ENCODE data around the gene SLC39A9. TPM values are rescaled to one million over a fixed set of nuclear protein-coding genes. Genes with fewer than 3 reads are reported as not detected.

Gene SLC39A9
- total RNA-seq, 2 donors from 2014 or later: 36.3 to 38.2 TPM

DNA sequence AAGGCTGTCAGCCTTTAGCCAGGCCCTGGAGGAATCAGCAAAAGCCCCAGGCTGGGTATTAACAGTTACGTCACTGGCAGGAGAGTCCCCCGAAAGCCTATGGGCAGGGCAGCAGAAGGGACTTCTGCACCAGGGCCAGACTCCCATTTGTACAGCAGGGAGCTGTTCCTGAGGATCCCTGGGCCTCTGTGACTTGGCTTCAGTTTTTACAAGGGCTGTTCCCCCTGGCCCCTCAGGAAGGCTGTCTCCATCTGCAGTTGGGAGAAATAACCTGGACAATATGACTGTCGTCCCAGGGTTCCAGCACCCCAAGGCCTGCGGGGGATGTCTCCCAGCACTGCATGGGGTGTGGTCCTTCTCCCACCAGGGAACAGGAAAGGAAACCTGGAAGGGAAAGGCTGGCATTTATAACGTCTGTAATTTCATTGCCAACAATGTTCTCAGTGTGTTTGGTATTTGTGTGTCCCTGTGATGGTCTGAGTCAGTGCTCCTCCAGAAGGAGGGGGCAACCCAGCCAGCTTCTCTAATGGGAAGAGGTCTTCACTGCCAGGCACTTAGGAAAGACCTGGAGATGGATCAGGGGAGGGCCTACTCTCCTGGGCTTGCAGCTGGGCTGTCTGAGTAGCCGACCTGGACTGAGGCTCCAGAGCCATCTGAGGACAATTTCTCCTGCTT lies 42.7 kb upstream of the SLC39A9 start:
- ATAC-seq (peak; percentile 47), DNase-seq (peak in 1 of 4 donors; percentile 12)
- H3K27me3 ChIP-seq: no peaks in the 10 kb centered on the region
- intact Hi-C loops (cut with DNase I): no loop called here
- H3K27ac ChIP-seq: no peak overlapping the region
- TF ChIP-seq, protein P1, sequence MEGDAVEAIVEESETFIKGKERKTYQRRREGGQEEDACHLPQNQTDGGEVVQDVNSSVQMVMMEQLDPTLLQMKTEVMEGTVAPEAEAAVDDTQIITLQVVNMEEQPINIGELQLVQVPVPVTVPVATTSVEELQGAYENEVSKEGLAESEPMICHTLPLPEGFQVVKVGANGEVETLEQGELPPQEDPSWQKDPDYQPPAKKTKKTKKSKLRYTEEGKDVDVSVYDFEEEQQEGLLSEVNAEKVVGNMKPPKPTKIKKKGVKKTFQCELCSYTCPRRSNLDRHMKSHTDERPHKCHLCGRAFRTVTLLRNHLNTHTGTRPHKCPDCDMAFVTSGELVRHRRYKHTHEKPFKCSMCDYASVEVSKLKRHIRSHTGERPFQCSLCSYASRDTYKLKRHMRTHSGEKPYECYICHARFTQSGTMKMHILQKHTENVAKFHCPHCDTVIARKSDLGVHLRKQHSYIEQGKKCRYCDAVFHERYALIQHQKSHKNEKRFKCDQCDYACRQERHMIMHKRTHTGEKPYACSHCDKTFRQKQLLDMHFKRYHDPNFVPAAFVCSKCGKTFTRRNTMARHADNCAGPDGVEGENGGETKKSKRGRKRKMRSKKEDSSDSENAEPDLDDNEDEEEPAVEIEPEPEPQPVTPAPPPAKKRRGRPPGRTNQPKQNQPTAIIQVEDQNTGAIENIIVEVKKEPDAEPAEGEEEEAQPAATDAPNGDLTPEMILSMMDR (IDR thresholded peaks at IDR 0.05): no peak
- TF ChIP-seq POLR2A (IDR thresholded peaks at IDR 0.05): no peak
- H3K9me3 ChIP-seq: no peaks in the 10 kb centered on the region
- H3K36me3 ChIP-seq (replicated peaks in 1 of 2; ENCODE audit: insufficient read depth in 1 of 2, low read depth in 2 of 2): no peaks in the 10 kb centered on the region
- H3K4me3 ChIP-seq: no peak overlapping the region
- 65 to 75% methylated on average over 6 of the region's 6 CpGs for WGBS, 2 donors
- no peaks in the 10 kb centered on the region for H3K4me1 ChIP-seq

DNA sequence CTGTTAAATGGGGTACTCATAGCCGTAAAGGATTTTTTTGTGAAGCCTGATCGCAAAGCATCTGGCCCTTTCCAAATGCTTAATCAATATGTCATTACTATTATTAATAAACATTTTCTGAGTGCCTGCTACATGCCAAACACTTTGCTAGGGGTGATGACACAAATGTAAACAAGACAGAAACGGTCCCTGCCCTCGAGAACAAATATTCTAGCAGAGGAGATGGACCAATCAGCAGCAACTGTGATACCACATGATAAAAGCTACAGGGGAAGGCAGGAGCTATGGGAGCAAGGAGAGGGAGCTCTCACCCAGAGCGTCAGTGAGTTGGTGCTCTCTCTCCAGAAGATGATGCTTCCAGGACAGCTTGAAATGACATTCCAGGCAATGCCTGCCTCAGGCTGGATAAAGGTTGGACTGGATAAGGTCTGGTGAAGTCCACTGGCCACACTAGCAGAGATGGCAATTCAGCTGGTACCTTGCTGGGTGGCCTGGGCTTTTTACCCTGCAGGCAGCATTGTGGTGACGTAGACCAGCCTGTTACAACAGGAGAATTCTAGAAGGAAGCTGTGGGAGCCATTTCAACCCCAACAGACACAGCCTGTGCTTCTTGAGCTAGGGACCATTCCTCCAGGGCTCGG lies 41.5 kb upstream of the SLC39A9 start:
- TF ChIP-seq POLR2A (IDR thresholded peaks at IDR 0.05): no peak
- TF ChIP-seq, protein P1 (IDR thresholded peaks at IDR 0.05): no peak
- no peaks in the 10 kb centered on the region for H3K9me3 ChIP-seq
- H3K36me3 ChIP-seq (replicated peaks in 1 of 2; ENCODE audit: insufficient read depth in 1 of 2, low read depth in 2 of 2): no peaks in the 10 kb centered on the region
- WGBS, 2 donors: 61 to 64% methylated on average over 6 to 7 of the region's 7 CpGs
- intact Hi-C loops (cut with DNase I): no loop called here
- no peak overlapping the region for H3K4me3 ChIP-seq
- H3K27ac ChIP-seq: no peak overlapping the region
- no peaks in the 10 kb centered on the region for H3K4me1 ChIP-seq
- ATAC-seq (no peak), DNase-seq (no peak)
- H3K27me3 ChIP-seq: no peaks in the 10 kb centered on the region

DNA sequence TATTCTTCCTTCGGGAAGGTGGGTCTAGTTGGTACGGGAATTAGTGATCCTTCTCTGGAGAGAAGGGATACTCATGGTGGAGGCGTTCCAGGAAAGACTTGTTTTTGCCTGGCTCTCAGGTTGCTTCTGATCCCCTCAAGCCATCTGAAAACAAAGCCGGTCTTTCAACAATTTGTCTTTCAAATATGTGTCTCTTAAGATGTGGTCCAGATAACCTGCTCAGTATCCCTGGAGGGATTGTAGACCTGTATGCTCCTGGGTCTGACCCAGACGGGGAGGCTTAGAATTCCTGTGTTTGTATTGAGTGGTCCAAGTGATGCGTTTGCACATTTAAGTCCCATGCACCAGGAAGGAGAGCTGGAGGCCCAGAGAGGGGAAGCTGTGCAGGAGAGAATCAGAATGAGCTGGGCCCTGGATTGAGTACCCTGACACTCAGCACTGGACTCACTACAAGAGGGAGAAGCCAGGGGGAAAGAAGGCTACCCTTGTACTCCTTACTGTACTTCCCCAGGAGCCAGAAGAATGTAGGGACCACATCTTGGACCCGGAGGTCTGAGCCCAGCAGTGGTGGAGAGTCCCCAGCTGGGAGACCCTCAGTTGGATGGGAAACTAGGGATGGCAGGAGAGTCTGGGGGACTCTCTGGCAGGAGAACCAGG lies 40.8 kb upstream of the SLC39A9 start:
- Histone ChIP-seq H3K36me3 (replicated peaks in 1 of 2; ENCODE audit: insufficient read depth in 1 of 2, low read depth in 2 of 2) (no peaks in the 10 kb centered on the region), H3K27me3 (no peaks in the 10 kb centered on the region), H3K9me3 (no peaks in the 10 kb centered on the region), H3K4me1 (no peaks in the 10 kb centered on the region), H3K27ac (no peak overlapping the region), H3K4me3 (no peak overlapping the region)
- 69 to 83% methylated on average over 7 of the region's 7 CpGs for WGBS, 2 donors
- DNase-seq (no peak), ATAC-seq (no peak)
- no peak for TF ChIP-seq POLR2A (IDR thresholded peaks at IDR 0.05)
- TF ChIP-seq, protein P1 (IDR thresholded peaks at IDR 0.05): no peak
- intact Hi-C loops (cut with DNase I): no loop called here

DNA sequence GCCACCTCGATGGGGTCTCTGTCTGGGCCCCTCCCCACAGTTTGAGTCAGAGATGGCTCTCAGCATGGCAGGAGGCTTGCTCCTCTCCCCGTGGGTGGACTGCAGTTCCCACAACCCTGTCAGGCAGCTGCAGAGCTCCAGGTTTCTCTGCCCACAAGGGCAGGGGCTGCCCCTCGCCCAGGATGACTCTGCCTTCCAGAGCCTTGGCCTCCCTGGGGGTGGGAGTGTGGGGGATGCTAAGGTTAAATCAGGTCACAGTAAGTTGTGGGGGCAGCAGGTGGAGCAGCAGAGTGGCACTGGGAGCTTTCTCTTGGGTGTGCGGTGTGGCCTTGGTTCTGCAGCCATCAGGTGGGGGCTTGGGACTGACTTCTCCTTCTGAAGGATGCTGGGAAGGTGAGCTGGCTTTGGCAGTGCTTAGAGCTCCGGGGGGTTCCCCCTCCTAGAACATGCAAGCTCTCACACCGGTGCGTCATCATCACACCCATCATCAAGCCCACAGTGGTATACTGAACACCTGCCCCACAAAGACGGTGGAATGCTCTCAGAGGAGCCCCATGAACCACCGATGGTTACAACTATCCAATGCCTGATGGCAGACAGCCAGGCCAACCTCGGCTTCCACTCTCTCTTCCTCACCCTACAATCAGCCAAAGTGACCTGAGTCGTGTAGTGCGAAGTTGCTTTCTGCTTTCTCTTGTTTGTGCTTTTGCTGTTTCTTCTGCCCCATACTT lies 40.1 kb upstream of the SLC39A9 start:
- Histone ChIP-seq H3K27ac (no peak overlapping the region), H3K4me3 (no peak overlapping the region), H3K4me1 (no peaks in the 10 kb centered on the region), H3K9me3 (no peaks in the 10 kb centered on the region), H3K27me3 (no peaks in the 10 kb centered on the region), H3K36me3 (replicated peaks in 1 of 2; ENCODE audit: insufficient read depth in 1 of 2, low read depth in 2 of 2) (no peaks in the 10 kb centered on the region)
- no peak for TF ChIP-seq POLR2A (IDR thresholded peaks at IDR 0.05)
- TF ChIP-seq, protein P1 (IDR thresholded peaks at IDR 0.05): no peak
- no peak for DNase-seq
- intact Hi-C loops (cut with DNase I): no loop called here
- no peak for ATAC-seq
- WGBS, 2 donors: 55 to 81% methylated on average over 8 to 11 of the region's 12 CpGs
